Renal cortical epithelial cell (primary cell): ENCODE data around the gene UGCG. TPM values are rescaled to one million over a fixed set of nuclear protein-coding genes. Genes with fewer than 3 reads are reported as not detected.
"Not testable (repeated sequence)": the region's sequence is repeated elsewhere in the genome, so short reads cannot be mapped to it uniquely, and the experiment has no call there.

ENCODE experiments used
- DNase-seq: peaks from one replicate; pipeline ENCODE4 v3.0.0-alpha.2; 2011; ENCODE audit warnings: low read depth
- total RNA-seq: library from RNA; depleted of rRNA; stranded (reverse); fragments of >200 nt; gene quantifications from 2 replicates; pipeline ENCODE4 v1.2.3, GENCODE V29; 2014

UGCG gene
- 503 and 699 TPM in 2 replicates for total RNA-seq

DNA sequence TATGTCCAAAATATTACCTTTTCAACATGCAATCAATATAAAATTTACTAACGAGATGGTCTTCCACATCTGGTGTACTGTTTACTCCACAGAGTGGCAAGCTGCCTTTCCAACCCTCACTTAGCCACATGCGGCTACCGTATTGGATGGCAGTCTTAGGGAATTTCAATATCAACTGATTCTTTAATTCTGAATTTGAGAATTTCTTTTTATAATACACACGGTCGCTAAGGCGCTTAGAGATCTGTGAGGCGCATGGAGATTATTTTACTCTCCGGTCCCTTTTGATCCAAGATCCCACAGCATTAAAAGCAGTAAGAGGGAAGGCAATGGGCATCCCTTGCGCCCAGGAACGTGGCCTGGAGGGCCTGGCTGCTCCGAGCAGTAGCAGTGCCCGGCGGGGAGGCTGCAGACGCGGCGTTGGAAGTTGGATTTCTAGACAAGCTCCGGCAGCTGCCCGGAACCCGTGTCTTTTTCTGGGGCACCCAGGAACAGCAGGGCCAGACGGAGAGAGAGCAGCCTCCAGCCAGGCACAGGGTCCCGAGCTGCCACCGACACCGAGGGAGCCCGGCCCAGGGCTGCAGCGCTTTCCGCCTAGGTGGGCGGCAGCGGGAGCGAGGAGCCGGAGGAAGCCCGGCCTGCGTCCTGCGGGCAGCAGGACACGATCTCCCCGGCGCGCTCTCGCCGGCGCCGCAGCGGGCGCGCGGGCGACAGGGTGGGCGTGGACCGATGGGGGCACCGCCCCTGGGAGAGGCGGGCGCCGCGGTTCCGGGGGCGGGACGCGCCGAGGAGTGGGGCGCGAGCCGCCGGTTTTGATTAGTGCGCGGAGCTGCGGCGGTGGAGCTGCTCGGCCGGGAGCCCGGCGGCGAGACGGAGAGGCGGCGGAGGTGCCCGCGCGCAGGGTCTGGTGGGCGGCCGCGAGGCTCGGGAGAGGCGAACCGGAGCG, at the start of gene UGCG:
TSS of gene UGCG (plus strand) at position 819 of the 946 bp plus-strand sequence. CDS start 402 bp downstream, outside the sequence.
- DNase-seq: peak; percentile 67

DNA sequence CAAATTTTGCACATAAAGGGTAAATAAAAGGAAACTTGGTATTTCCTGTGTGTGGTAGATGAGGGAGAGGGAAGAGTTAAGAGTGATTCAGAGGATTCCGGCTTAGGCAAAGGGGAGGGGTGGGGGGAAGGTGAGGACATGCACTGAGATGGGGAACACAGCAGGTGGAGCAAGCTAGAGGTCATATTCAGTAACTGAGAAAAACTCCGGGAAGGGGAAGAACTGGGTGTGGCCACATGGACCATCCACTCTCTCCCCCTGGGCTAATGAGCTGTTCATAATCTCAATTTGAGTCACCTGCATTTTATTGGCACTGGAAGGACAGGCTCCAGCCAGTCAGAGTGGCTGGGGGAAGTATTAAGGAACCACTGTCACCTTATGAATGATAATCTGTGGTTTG, 45.1 kb upstream of the UGCG start:
- peak; percentile 56 for DNase-seq

- DNase-seq: no peak
Observed at GRCh38 chr9:111852291-111852690, 44.3 kb upstream of the UGCG start.

DNA sequence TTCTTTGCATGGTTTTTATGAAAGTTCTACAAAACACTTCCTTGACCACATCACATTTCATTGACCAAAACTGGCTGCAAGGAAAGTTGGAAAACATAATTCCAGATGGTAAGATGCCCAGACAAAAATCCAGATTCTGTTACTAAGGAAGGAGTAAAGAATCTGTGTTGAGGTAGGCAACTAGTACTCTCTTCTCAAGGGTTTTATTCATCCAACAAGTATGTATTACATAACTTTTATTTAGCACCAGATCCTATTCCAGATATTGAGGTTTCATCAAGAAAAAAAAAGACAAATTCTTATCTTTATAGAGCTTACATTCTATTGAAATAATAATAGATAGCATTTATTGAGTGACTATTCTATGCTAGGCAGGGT, 43.2 kb upstream of the UGCG start:
- DNase-seq: no peak

GRCh38 chr9:111854799-111855198, 41.8 kb upstream of the UGCG start:
- no peak for DNase-seq

DNA sequence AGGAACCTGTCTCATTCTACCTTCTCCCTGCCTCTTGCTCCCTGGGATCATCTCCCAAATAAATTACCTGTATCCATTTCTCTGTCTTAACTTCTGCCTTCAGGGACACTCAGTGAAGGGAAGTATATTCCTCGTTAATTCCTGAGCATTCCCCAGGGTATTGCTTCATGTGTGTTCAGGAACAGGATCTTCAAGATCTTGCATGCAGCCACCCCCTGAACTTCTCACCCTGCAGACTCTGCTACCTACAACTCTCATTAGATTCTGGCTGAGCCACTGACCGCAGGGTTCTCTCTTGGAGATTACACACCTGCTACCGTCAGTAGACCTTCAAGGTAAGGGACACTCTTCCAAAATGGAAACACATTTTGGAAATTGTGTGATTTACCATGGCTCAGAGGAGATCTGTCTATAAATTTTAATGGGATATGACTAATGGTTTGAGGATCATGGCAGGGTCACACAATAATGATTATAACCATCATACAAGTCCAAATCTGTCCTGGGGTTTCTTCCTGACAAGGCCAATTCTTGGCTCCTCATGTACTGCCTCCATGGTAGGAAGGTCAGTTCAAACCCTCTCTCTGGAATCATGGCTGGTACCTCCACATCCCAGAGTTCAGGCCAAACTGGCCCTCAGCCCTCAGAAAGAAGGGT, 38.9 kb upstream of the UGCG start:
- DNase-seq: no peak

- no peak for DNase-seq
Observed at GRCh38 chr9:111860443-111860842, 36.2 kb upstream of the UGCG start.

DNA sequence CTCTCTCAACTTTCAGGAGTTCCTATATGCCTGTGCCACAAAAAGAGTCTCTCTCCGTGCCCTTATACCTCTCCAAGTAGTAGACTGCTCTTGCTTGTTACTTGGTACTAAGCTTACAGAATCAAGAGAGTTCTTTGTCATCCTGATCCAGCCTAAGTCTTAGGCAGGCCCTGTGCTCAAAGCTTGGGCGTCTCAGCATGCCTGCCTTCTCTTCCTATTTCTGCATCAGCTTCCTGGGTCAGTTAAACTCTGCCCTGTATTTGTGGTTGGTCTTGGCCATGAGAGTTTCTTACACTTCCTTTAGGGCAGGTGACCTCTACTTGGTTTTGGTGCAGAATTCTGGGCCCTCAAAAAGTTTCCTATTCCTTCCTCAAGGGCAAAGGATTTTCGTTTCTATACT, 33.0 kb upstream of the UGCG start:
- no peak for DNase-seq

GRCh38 chr9:111866976-111867375, 29.6 kb upstream of the UGCG start:
- no peak for DNase-seq

GRCh38 chr9:111868475-111868874, 28.1 kb upstream of the UGCG start:
- DNase-seq: no peak

- no peak for DNase-seq
Observed at GRCh38 chr9:111870774-111871498, 25.7 kb upstream of the UGCG start.

DNA sequence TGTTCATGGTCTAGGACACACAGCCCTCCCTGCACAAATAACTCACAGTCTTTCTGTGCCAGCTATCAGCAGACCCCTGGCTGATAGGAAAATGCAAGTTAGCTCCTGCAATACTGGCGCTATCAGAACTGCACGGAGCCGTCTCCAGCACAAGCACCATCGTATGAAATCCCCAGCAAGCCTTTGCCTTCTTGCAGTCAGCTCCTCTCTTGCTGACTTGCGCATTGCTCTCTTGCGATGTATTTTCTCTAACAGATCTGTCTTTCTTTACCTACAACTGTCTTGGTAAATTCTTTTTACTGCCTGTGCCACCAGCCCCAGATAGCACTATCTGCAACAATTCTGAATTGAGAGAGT, 25.1 kb upstream of the UGCG start:
- no peak for DNase-seq

DNA sequence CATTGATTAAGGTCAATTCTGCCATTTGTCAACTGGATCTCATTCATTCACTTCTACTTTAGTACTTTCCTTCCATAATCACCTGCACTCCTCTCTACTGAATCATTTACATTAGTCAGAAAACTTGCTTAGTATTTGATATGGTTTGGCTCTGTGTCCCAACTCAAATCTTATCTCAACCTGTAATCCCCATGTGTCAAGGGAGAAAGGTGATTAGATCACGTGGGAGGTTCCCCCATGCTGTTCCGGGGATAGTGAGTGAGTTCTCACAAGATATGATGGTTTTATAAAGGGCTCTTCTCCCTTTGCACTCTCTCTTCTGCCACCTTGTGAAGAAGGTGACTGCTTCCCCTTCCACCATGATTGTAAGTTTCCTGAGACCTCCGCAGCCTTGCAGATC, 23.7 kb upstream of the UGCG start:
- no peak for DNase-seq

GRCh38 chr9:111873901-111874300, 22.7 kb upstream of the UGCG start:
- DNase-seq: no peak

DNA sequence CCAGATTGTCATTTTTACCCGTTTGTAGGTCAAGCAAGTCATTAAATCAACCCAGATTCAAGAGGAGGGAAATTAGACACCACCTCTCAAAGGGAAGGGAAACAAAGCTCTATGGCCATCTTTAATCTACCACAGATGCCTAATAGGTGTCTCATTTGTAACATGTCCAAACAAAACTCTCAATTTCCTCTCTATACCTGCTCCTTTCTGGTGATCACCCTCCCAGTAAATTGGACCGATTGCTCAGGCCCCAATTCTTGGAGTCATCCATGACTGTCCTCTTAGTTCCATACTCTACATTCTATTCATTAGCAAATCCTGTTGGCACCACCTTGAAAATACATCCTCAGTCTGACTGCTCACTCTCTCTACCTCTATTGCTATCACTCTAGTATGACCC, 22.1 kb upstream of the UGCG start:
- no peak for DNase-seq

GRCh38 chr9:111875291-111875690, 21.3 kb upstream of the UGCG start:
- DNase-seq: not testable (repeated sequence)

- DNase-seq: not testable (repeated sequence)
Observed at GRCh38 chr9:111875691-111876090, 20.9 kb upstream of the UGCG start.

DNA sequence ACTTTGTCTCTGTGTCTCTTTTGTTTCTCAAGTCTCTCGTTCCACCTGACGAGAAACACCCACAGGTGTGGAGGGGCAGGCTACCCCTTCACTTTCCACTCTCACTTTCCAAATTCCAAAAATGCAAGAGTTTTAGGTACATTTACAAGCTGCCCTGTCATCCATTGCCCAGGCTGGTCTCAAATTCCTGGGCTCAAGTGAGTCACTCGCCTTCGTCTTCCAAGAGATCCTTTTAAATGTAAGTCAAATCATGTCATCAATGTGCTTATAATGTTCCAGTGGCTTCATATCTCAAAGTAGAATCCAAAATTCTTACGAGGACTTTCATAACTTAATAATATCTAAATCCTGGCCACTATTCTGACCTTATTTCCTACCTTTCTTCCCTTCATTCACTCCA, 20.4 kb upstream of the UGCG start:
- no peak for DNase-seq

- DNase-seq: no peak
Observed at GRCh38 chr9:111877420-111877819, 19.2 kb upstream of the UGCG start.

DNA sequence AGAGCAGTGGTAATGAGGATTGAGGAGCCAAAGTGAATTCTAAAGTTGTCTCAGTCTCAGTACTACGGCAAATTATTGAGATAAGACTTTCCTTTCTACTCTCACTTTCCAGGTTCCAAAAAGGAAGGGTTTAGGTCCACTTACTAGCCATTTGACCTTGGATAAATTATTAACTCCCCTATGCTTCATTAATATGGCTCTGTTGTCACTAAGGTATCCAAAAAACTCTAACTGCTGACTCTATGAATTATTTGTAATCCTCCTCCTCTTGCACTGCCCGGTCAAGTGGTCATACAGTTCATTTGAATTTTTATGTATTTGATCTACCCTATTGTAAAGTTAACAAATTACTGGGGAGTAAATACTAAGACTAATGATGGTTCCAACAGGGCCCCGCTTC, 17.7 kb upstream of the UGCG start:
- peak; percentile 59 for DNase-seq

DNA sequence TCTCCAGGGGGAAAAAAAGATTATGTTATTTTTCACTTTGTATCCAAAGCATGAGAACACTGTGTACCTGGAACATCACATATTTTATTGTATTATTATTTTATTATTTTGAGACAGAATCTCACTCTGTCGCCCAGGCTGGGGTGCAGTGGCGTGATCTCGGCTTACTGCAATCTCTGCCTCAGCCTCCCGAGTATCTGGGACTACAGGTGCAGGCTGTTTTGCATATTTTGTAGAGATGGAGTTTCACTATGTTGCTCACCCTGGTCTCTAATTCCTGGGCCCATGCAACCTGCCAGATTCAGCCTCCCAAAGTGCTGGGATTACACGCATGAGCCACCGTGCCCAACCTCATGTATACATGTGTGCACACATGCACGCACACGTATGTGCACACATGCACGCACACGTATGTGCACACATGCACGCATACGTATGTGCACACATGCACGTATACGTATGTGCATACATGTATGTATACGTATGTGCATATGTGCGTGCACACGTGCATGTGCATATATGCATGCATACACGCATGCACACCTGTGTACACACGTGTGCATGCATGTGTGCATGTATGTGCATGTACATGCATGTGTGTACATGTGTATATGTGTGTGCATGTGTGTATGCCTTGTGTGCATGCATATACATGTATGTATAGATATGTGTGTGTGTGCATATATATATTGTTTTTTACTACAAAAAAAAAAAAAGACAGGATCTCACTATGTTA, 9.5 kb upstream of the UGCG start:
- DNase-seq: no peak

- DNase-seq: no peak
Observed at GRCh38 chr9:111890334-111890733, 6.3 kb upstream of the UGCG start.
